SK-N-MC (cell line): Measurements from ENCODE around the gene PGLYRP1.

ENCODE experiments used
- DNase-seq: peaks from one replicate; pipeline ENCODE4 v3.0.0-alpha.2; 2011; ENCODE audit warnings: low read depth, low spot score
- H3K27ac ChIP-seq: fragments of 200-600 bp; sonication (generic); 2 replicates; pipeline ENCODE4 v1.5.1; 2016; ENCODE audit warnings: mixed run types
- H3K36me3 ChIP-seq: fragments of 200-600 bp; sonication (generic); 2 replicates; pipeline ENCODE4 v1.6.1; 2017; ENCODE audit warnings: antibody characterized with exemption, low read length, mixed read lengths; ENCODE audit not compliant: insufficient read depth
- H3K4me3 ChIP-seq: fragments of 200-600 bp; sonication (generic); 2 replicates; pipeline ENCODE4 v1.5.1; 2016
- H3K9ac ChIP-seq: fragments of 200-600 bp; sonication (generic); 2 replicates; pipeline ENCODE4 v1.8.0; 2017; ENCODE audit warnings: mixed run types, mixed read lengths; ENCODE audit not compliant: insufficient read length
- H3K9me3 ChIP-seq: fragments of 200-600 bp; sonication (generic); 2 replicates; pipeline ENCODE4 v1.6.1; 2017; ENCODE audit warnings: low read depth, mild to moderate bottlenecking, antibody characterized with exemption, low read length, moderate library complexity, mixed read lengths
- EZH2 ChIP-seq: fragments of 200-600 bp; sonication (generic); IDR thresholded peaks from one replicate; pipeline ENCODE4 v1.6.1; 2017; ENCODE audit warnings: antibody characterized with exemption
- FOXP2 ChIP-seq: optimal IDR thresholded peaks from 2 replicates; pipeline ENCODE3; 2011; ENCODE audit warnings: mild to moderate bottlenecking, moderate library complexity; ENCODE audit not compliant: insufficient read depth; ENCODE audit errors: extremely low read length, control extremely low read depth
- POLR2AphosphoS5 ChIP-seq: IDR thresholded peaks from 2 replicates; pipeline ENCODE4 v1.6.1; 2012; ENCODE audit warnings: mild to moderate bottlenecking, low read depth, low read length, borderline replicate concordance

Gene PGLYRP1

DNA sequence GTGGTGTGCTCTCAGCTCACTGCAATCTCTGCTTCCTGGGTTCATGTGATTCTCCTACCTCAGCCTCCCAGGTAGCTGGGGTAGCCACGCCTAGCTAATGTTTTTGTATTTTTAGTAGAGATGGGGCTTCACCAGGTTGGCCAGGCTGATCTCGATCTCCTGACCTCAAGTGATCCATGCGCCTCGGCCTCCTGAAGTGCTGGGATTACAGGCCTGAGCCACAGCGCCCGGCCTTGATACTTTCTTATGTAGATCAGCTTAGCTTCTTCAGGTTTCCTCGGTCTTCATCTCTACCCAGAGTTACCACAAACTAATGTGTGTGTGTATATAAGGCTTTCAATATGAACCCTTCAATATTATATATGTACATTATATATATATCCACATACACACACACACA, 37.5 kb downstream of the PGLYRP1 start:
- DNase-seq, result no peak
- no peak overlapping the region for H3K4me3 ChIP-seq
- TF ChIP-seq EZH2 (no peak), POLR2AphosphoS5 (no peak), FOXP2 (no peak)

DNA sequence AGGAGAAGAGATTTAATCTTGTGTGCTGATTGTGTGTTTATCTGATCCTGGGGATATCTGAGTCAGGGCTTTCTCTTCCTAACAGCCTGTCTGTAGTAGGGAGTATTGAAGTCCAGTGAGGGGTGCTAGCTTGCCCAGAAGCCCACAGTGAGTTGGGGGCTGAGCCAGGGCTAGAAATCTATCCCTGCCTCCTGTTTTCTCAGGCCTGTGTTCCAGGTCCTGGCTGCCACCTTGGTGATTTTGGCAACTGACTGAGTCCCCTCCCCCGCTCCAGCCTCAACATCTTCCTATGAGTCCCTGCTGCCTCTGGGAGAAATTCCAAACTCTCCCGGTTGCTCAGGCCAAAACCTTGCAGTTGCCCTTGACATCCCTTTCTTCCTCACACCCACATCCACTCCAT, 41.5 kb downstream of the PGLYRP1 start:
- no peak overlapping the region for H3K4me3 ChIP-seq
- TF ChIP-seq FOXP2 (no peak), EZH2 (no peak), POLR2AphosphoS5 (no peak)
- DNase-seq, result no peak

More for the DNA sequence above, 37.5 kb downstream of the PGLYRP1 start:
- H3K9me3 ChIP-seq, result no peaks in the 10 kb centered on the region
- no peak overlapping the region for H3K27ac ChIP-seq
- no peak overlapping the region for H3K9ac ChIP-seq
- H3K36me3 ChIP-seq, result no peaks in the 10 kb centered on the region

DNA sequence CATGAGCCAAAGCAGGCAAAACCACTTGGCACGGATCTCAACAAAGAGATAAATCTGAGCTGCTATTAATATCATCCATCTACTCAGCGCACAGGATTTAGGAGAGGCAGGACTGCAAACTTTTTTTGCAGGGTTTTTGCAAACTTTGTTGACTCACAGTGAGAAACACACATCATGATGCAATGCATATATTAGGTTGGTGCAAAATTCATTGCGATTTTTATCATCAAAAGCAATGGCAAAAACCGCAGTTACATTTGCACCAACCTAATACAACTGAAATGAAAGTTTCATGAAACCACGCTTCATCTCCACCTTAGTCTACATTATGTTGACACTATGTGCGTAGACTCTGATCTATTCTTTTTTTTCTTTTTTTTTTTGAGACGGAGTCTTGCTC, 44.7 kb downstream of the PGLYRP1 start:
- TF ChIP-seq POLR2AphosphoS5, result no peak
- TF ChIP-seq EZH2, result no peak
- no peak for TF ChIP-seq FOXP2
- H3K9ac ChIP-seq, result no peak overlapping the region
- DNase-seq, result no peak

More for the DNA sequence above, 41.5 kb downstream of the PGLYRP1 start:
- Histone ChIP-seq H3K27ac (no peak overlapping the region), H3K9ac (no peak overlapping the region), H3K9me3 (no peaks in the 10 kb centered on the region), H3K36me3 (no peaks in the 10 kb centered on the region)

DNA sequence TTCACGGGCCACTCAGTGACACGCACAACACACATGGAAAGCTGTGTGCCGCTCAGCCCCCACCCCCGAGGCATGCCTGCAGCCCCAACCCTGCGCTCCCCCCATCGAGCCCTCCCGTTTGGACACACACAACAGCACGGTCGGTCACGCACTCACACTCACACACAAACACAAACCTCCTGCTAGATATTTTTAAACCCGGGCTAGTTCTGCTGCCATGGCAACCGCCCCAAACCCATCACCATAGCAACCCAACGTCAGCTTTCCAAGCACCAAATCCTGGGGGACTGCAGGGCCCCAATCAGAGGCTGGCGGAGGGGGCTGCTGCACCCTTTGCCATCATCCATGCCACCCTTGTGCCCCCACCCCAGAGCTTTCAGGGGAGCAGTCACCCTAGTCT, 46.7 kb downstream of the PGLYRP1 start:
- Histone ChIP-seq H3K4me3 (no peak overlapping the region), H3K36me3 (no peaks in the 10 kb centered on the region), H3K9ac (no peak overlapping the region), H3K9me3 (no peaks in the 10 kb centered on the region), H3K27ac (no peak overlapping the region)
- no peak for DNase-seq
- TF ChIP-seq FOXP2 (no peak), EZH2 (no peak), POLR2AphosphoS5 (no peak)

More for the DNA sequence above, 44.7 kb downstream of the PGLYRP1 start:
- no peaks in the 10 kb centered on the region for H3K36me3 ChIP-seq
- H3K9me3 ChIP-seq, result no peaks in the 10 kb centered on the region
- no peak overlapping the region for H3K27ac ChIP-seq
- H3K4me3 ChIP-seq, result no peak overlapping the region

DNA sequence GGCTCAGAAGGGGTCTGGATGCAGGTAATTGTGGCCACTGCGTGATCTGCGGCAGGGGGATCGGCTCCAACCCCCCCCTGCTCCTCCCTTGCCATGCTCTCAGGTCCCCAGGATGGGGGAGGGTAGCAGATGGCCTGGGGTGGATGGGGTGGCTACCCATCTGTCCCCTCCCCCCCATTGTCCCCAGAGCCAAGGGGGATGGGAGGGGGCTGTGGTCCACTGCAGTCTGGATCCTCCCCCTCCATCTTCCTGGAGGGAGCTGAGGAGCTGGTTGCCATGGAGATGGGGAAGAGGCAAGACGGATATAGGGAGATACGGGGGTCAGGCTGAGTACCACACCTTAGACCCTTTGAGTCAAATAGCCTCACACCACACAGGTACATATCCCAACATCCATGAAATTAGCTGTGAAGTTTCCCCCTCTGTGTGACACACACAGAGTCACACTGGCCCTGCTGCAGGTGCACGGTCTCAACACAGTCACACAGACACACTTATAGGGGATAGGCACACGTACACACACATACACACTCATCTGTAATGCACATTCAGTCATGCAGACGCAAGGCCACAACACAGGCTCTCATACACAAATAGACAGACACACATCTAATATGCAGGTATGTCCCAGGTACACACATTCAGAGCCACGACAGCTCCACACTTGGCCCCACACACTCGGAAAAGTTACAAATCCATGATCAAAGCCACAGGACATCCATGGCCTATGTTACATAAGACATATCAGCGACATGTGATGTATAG, 47.4 kb downstream of the PGLYRP1 start:
- no peaks in the 10 kb centered on the region for H3K9me3 ChIP-seq
- no peak for TF ChIP-seq FOXP2
- no peak for TF ChIP-seq POLR2AphosphoS5
- TF ChIP-seq EZH2, result no peak
- H3K36me3 ChIP-seq, result no peaks in the 10 kb centered on the region
- no peak overlapping the region for H3K4me3 ChIP-seq
- no peak overlapping the region for H3K9ac ChIP-seq
- H3K27ac ChIP-seq, result no peak overlapping the region
- DNase-seq, result no peak

DNA sequence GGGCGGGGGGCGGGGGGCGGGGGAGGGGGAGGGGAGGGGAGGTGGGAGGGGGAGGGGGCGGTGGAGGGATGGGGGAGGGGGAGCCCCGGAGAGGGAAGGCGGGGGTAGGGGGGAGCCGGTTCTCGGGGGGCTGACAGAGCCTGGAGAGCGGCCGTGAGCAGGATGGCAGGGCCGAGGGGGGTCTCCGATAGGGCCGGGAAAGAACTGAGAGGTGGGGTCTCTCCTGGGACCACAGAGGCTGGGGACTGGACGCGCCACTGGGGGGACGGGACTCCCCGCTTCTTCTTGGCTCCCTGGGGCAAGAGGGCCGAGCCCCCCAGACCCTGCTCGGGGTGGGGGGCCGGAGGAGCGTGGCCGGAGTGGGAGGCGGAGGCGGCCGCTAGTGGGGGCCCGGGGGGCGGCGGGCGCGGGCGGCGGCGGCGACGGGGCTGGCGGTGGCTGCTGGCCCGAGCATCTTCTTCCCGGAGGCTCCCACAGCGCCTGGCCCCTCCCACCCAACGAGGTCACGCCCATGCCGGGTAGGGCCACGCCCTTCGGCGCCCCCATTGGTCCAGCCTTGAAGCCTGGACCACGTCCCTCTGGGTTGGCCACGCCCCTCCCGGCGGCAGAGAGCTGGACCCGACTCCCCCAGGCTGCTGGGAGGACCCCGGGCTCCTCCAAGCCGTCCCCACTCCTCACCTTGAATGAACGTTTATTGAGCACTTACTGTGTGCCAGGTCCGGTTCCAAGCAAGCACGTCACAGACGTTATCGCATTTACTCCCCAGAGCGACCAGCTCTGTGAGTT, 49.1 kb downstream of the PGLYRP1 start, which contains the start of gene NOVA2:
TSS of gene NOVA2 (minus strand) at position 313 of the 786 bp plus-strand sequence. CDS start 514 bp downstream, outside the sequence.
- no peaks in the 10 kb centered on the region for H3K9me3 ChIP-seq
- TF ChIP-seq EZH2 (no peak), FOXP2 (no peak), POLR2AphosphoS5 (no peak)

DNA sequence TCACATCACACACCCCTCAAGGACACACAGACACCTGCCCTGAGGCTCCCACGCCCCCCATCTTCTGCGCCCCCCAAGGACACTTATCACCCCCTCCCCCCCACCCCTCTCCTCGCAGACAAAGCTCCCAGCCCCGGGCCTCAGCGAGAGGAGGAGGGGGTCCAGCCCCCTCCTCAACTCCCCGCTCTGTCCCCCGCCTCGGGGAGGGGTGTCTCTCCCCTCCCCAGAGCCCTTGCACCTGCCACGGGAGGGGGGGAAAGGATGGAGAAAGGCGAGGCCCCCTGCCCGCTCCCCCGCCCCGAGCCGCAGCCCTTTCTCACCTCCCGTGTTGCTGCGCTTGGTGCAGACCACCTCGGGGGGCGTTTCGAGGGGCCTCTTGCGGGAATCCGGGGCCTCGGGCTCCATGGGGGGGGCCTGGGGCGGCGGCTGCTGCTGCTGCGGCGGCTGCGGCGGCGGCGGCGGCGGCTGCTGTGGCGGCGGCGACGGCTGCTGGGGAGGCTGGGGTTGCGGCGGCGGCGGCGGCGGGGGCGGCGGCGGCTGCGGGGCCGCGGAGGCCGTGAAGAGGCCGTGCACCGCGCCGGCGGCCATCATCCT, 49.8 kb downstream of the PGLYRP1 start:
- no peak overlapping the region for H3K27ac ChIP-seq

More for the DNA sequence above, 49.1 kb downstream of the PGLYRP1 start, which contains the start of gene NOVA2:
- Histone ChIP-seq H3K36me3 (no peaks in the 10 kb centered on the region), H3K9ac (no peak within 1 kb of the TSS), H3K4me3 (no peak within 1 kb of the TSS), H3K27ac (no peak within 1 kb of the TSS)
- no peak for DNase-seq

More for the DNA sequence above, 49.8 kb downstream of the PGLYRP1 start:
- Histone ChIP-seq H3K36me3 (no peaks in the 10 kb centered on the region), H3K4me3 (no peak overlapping the region), H3K9me3 (no peaks in the 10 kb centered on the region), H3K9ac (no peak overlapping the region)
- DNase-seq, result no peak
- no peak for TF ChIP-seq FOXP2
- TF ChIP-seq EZH2, result no peak
- no peak for TF ChIP-seq POLR2AphosphoS5
